Mesenteric fat pad (tissue), 1 donor: ENCODE data around the gene TCERG1L. TPM values are rescaled to one million over a fixed set of nuclear protein-coding genes. Genes with fewer than 3 reads are reported as not detected.
"Not testable (repeated sequence)": the region's sequence is repeated elsewhere in the genome, so short reads cannot be mapped to it uniquely, and the experiment has no call there.

ENCODE experiments used
- DNase-seq: peaks from one replicate; pipeline ENCODE4 v3.0.0-alpha.2; 2020; ENCODE audit warnings: low spot score
- total RNA-seq: library from RNA; stranded (reverse); fragmentation: NEBNext Ultra II Directional; extraction: Animal tissue kit (Norgen Biotek cat#: 25700); gene quantifications from one replicate; pipeline ENCODE4 v1.2.1, GENCODE V29; 2021
- donor health status: DM: yes; HTN: yes; CAD: no.

TCERG1L gene
- total RNA-seq, 1 donor from 2014 or later = not detected

GRCh38 chr10:131193923-131194322 lies 117.6 kb downstream of the TCERG1L start:
- DNase-seq = peak; percentile 57

GRCh38 chr10:131188494-131188893 lies 123.0 kb downstream of the TCERG1L start:
- DNase-seq = no peak

- peak; percentile 35 for DNase-seq
Measured at GRCh38 chr10:131187926-131188325, 123.6 kb downstream of the TCERG1L start.

- DNase-seq = peak; percentile 41
Measured at GRCh38 chr10:131187274-131187673, 124.2 kb downstream of the TCERG1L start.

- peak; percentile 59 for DNase-seq
Measured at GRCh38 chr10:131186547-131187253, 124.8 kb downstream of the TCERG1L start.

- DNase-seq = peak; percentile 45
Measured at GRCh38 chr10:131184503-131184902, 127.0 kb downstream of the TCERG1L start.

- no peak for DNase-seq
Measured at GRCh38 chr10:131183546-131184045, 127.9 kb downstream of the TCERG1L start.

GRCh38 chr10:131181456-131181855 lies 130.1 kb downstream of the TCERG1L start:
- DNase-seq = no peak

- no peak for DNase-seq
Measured at GRCh38 chr10:131180740-131181415, 130.6 kb downstream of the TCERG1L start.

GRCh38 chr10:131180086-131180485 lies 131.4 kb downstream of the TCERG1L start:
- DNase-seq = peak; percentile 87

- DNase-seq = no peak
Measured at GRCh38 chr10:131179361-131179760, 132.2 kb downstream of the TCERG1L start.

- DNase-seq = peak; percentile 87
Measured at GRCh38 chr10:131178521-131179331, 132.8 kb downstream of the TCERG1L start.

- peak; percentile 81 for DNase-seq
Measured at GRCh38 chr10:131177431-131178327, 133.8 kb downstream of the TCERG1L start.

GRCh38 chr10:131176907-131177306 lies 134.6 kb downstream of the TCERG1L start:
- no peak for DNase-seq

- DNase-seq = not testable (repeated sequence)
Measured at GRCh38 chr10:131176324-131176723, 135.2 kb downstream of the TCERG1L start.

GRCh38 chr10:131175891-131176290 lies 135.6 kb downstream of the TCERG1L start:
- DNase-seq = no peak

- peak; percentile 76 for DNase-seq
Measured at GRCh38 chr10:131174651-131175540, 136.6 kb downstream of the TCERG1L start.

- peak; percentile 79 for DNase-seq
Measured at GRCh38 chr10:131174211-131174565, 137.3 kb downstream of the TCERG1L start.

GRCh38 chr10:131173484-131174210 lies 137.9 kb downstream of the TCERG1L start:
- DNase-seq = peak; percentile 33
